HG02588 (cell line): ENCODE data around the gene BOLA3.
A peak's percentile ranks its signal among the peaks of the same experiment; 100 is the strongest.
"Not testable (repeated sequence)": the region's sequence is repeated elsewhere in the genome, so short reads cannot be mapped to it uniquely, and the experiment has no call there.

Experiments
- ATAC-seq: cut with Tn5 transposase; IDR thresholded peaks from one replicate; pipeline ENCODE4 v1.9.1; 2021; ENCODE audit warnings: mild to moderate bottlenecking, moderate library complexity; ENCODE audit not compliant: unreplicated experiment

Gene BOLA3

DNA sequence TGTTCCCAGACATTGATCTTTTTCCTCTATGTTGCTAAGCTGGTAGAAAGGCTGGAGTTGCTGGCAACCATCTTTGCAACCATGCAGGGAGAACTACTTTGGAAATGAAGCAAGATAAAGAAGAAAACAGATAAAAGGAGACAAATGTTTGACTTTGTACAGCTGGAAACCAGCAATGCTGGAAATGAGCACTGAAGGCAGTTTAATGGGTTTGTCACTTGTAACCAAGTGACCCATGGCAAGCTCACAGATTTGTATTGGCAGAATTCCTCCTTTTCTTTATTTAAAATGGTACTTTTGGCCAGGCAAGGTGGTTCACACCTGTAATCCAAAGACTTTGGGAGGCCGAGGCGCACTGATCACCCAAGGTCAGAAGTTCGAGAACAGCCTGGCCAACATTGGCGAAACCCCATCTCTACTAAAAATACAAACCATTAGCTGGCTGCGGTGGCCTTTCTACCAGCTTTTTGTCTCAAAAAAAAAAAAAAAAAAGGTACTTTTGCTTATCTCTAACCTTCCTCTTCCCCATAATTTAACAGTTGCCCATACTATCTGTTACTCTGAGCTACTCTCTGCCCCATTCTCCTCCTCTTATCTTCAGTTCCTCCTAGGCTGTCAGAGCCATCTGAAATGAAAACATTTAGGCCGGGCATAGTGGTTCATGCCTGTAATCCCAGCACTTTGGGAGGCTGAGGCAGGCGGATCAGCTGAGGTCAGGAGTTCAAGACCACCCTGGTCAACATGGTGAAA is 2.0 kb upstream of the BOLA3 start:
- ATAC-seq = no peak

GRCh38 chr2:74149247-74149525 is 1.5 kb upstream of the BOLA3 start:
- ATAC-seq = no peak

GRCh38 chr2:74148457-74149246 is 940 bp upstream of the BOLA3 start:
- no peak for ATAC-seq

GRCh38 chr2:74146929-74147726 is 584 bp downstream of the BOLA3 start:
- ATAC-seq = peak; percentile 4

GRCh38 chr2:74142340-74142739 is 5.4 kb downstream of the BOLA3 start:
- no peak for ATAC-seq

DNA sequence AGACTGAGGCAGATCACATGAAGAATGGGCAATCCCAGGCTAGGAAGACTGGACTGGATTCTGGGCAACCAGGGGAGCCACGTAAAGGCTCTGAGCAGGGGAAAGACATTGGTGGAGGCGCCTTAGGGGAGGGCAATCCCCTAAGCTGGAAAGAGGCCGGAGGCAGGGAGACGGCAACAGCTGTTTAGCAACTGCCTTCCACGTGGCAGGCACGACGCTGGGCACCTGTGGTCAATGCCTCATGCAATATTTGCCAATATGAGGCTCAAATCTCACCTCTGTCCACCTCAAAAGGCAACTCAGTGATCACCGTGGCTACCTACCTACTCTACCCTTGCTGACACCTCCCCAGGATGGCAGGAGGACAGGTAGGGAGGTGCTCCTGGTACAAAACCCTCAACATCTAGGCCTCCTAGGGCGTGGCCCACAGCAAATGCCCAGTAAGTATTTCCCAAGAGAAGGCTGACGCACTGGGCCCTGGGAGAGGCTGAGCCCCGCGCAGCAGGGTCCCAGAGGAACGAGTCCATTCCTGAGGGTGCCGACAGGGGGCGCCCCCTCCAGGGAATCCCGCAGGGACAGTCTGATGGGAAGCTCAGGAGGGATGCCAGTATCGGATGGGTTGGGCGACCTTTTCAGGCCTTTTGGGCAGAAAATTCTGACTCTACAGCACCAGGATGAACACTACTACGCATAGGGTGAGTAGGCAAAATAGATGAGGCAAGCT is 8.9 kb downstream of the BOLA3 start:
- no peak for ATAC-seq

DNA sequence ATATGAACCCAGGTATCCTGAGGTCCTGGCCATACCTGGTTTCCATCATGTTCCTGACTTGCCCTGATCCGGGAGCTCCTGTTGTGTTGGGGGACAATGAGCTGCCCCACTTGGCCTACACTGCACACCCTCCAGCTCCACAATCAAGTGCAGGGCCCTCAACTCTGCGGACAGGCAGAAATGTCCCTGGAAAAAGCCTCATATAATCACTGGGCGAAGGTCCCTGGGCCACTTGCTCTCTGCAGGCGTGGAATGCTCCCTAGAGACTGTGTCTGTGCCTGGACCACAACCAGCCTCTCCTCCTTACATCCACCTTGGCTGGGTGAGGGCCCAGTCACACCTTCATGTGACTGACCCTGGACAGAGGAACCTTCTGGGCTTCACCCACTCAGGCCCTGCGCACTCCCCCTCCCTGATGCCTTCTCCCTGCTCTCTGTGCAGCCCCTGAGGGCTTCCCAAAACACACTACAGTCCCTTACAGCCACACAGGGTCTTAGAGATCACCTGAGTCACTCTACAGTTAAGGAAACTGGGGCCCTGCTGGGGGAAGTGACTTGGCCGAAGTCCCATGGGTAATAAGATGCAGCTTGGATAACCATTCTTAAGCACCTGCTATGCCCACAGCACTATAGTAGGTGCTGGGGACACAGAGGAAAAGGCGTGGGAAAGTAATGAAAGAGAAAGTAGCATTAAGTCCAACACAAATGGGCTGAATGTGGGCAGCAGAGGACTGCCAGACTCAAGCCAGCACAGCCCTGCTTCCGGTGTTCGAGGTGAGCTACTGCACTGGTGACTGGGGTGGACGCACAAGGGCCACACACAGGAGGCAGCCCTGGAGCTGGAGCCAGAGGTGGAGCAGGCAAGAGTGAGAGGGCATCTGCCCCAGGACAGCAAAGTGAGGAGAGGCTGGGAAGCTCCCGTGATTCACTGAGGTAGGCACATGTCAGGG is 9.8 kb downstream of the BOLA3 start:
- ATAC-seq = no peak

GRCh38 chr2:74131901-74132300 is 15.8 kb downstream of the BOLA3 start:
- no peak for ATAC-seq

GRCh38 chr2:74130211-74130995 is 17.3 kb downstream of the BOLA3 start:
- ATAC-seq = no peak

- ATAC-seq = no peak
These were observed 19.5 kb downstream of the BOLA3 start for GRCh38 chr2:74128206-74128605.

GRCh38 chr2:74123955-74124354 is 23.8 kb downstream of the BOLA3 start:
- ATAC-seq = not testable (repeated sequence)

- ATAC-seq = not testable (repeated sequence)
These were observed 25.9 kb downstream of the BOLA3 start for GRCh38 chr2:74121846-74122245.

GRCh38 chr2:74119912-74120825 is 27.5 kb downstream of the BOLA3 start:
- peak; percentile 94 for ATAC-seq

DNA sequence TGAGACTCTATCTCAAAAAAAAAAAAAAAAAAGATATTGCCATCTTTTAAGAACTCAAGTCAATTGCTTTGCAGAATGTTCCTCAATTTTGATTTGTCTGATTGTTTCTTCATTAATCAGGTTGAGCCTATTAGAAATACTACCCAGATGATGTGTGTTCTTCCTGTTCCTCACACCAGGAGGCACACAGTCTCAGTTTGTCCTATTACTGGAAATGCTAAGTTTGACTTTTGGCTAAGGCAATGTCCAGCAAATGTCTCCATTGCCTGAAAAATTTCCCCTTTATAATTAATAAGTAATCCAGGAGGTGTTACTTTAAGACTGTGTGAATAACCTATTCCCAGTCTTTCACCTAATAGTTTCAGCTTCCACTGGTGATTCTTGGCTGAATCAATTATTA is 28.4 kb downstream of the BOLA3 start:
- no peak for ATAC-seq

DNA sequence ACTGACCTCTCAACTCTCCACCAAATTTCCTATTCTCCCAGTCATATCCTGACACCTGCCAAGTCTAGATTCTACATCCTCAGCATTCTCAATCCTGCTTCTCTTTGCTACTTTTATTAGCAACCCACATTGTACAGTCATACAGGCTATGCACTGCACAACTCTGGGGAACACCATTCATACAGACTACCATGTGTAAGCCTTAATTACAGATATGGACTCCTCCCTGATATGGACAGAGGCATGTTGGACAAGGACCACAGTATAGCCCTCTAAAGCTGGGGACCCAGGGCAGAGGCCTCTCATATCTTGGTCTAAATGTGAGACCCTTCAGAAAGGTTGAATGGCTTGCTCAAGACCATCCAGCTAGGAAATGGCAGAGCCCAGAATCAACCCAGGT is 36.3 kb downstream of the BOLA3 start:
- ATAC-seq = no peak

- no peak for ATAC-seq
These were observed 37.2 kb downstream of the BOLA3 start for GRCh38 chr2:74110537-74110936.

- no peak for ATAC-seq
These were observed 38.2 kb downstream of the BOLA3 start for GRCh38 chr2:74109551-74109950.

DNA sequence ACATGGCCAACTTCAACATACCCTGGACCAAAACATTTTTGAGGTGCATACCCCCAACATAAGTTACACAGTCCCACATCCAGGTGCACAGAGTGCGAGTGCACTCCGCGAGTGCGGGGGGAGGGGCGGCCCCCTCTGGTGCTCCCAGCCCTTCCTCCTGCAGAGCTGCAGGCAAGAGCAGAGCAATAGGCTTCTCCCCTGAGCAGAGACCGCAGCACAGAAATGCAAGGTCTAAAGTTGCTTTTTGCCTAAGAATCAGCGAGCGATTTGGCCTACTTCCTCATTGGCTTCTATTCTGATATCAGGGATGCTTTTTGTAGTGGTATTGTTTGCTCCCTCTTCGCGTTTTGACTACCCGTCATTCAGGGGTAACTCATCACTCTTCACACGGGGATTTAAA is 40.6 kb downstream of the BOLA3 start:
- ATAC-seq = no peak
